K562 (cell line): ENCODE results near the gene ZSCAN12. TPM values are rescaled to one million over a fixed set of nuclear protein-coding genes. Genes with fewer than 3 reads are reported as not detected.
A peak's percentile ranks its signal among the peaks of the same experiment; 100 is the strongest.

Experiments
- ATAC-seq: fragments of 200-7000 bp; cut with Tn5 transposase; 3 replicates; pipeline ENCODE4 v1.9.1; 2020; ENCODE audit warnings: moderate library complexity
- Bru-seq: library from RNA; stranded (reverse); fragments of 400-500 nt; gene quantifications from one replicate; lab custom pipeline; 2021; lab: Mats Ljungman, UMichigan
- BruChase-seq, 2 experiments: library from RNA; stranded (reverse); fragments of 400-500 nt; gene quantifications; one replicate each; lab custom pipeline; 2021; lab: Mats Ljungman, UMichigan
- BruUV-seq: library from RNA; stranded (reverse); fragments of 400-500 nt; replicated peaks from 2 replicates; lab custom pipeline; 2021; lab: Mats Ljungman, UMichigan
- CTCF ChIA-PET: fragments of 300-600 bp; formaldehyde crosslinking; extraction: SDS; loops from one replicate; lab custom pipeline; 2021; ENCODE audit warnings: low intra/inter-chr PET ratio; lab: Yijun Ruan, JAX
- POLR2A ChIA-PET: fragments of 300-600, 350-650 bp; sonication (Branson Sonifier 250); formaldehyde crosslinking; extraction: SDS; loops from one replicate; lab custom pipeline; 2021; ENCODE audit warnings: antibody characterized with exemption, inconsistent platforms; lab: Yijun Ruan, JAX
- DNase-seq, 4 experiments: peaks; one replicate each; pipeline versions ENCODE4 v3.0.0 to v3.0.0-alpha.2; 2011 to 2018; ENCODE audit warnings: low spot score in 3 of 4, mixed read lengths in 3 of 4; ENCODE audit errors: extremely low read depth in 1 of 4
- FAIRE-seq: peaks from 2 replicates; lab custom pipeline; 2011; peaks lifted over from hg19 to GRCh38; lab: Jason Lieb, UNC
- H2AFZ ChIP-seq: 2 replicates; pipeline ENCODE4 v1.6.0; 2011; ENCODE audit warnings: low read depth, low read length, control low read depth, inconsistent platforms
- H3K27ac ChIP-seq: fragments of 200-600 bp; 3 replicates; pipeline ENCODE4 v1.8.0; 2011; ENCODE audit warnings: low read depth, mild to moderate bottlenecking, control low read depth, inconsistent platforms, low read length, moderate library complexity, mixed read lengths; ENCODE audit errors: extremely low read depth
- H3K27me3 ChIP-seq, 2 experiments: fragments of 300-600 bp in 1 of 2; 2 replicates in 1 of 2; 3 replicates in 1 of 2; pipeline versions ENCODE4 v1.6.0 to v1.8.0; 2011; ENCODE audit warnings: inconsistent platforms in 2 of 2, low read length in 2 of 2, mild to moderate bottlenecking in 1 of 2, mixed read lengths in 1 of 2, moderate library complexity in 1 of 2; ENCODE audit not compliant: control insufficient read depth in 2 of 2, insufficient read depth in 2 of 2
- H3K36me3 ChIP-seq: fragments of 300-600 bp; 3 replicates; pipeline ENCODE4 v1.8.0; 2011; ENCODE audit warnings: mild to moderate bottlenecking, low read length, inconsistent platforms; ENCODE audit not compliant: control insufficient read depth, insufficient read depth
- H3K4me1 ChIP-seq, 2 experiments: fragments of 200-600 bp in 1 of 2; replicated peaks in 1 of 2; 2 replicates in 1 of 2; 3 replicates in 1 of 2; pipeline versions ENCODE4 v1.5.1 to v1.8.0; 2011; ENCODE audit warnings: inconsistent platforms in 2 of 2, low read length in 2 of 2, mild to moderate bottlenecking in 1 of 2, mixed read lengths in 1 of 2, moderate library complexity in 1 of 2; ENCODE audit not compliant: control insufficient read depth in 2 of 2, insufficient read depth in 2 of 2
- H3K4me2 ChIP-seq: 2 replicates; pipeline ENCODE4 v1.6.1; 2011; ENCODE audit warnings: low read length, control low read depth, inconsistent platforms, mixed read lengths; ENCODE audit not compliant: insufficient read depth
- H3K4me3 ChIP-seq: fragments of 200-600 bp; sonication (generic), shearing (Covaris generic); 2 replicates; pipeline ENCODE4 v1.5.1; 2016; ENCODE audit warnings: control low read depth, inconsistent platforms
- H3K79me2 ChIP-seq: fragments of 200-600 bp; 3 replicates; pipeline ENCODE4 v1.8.0; 2011; ENCODE audit warnings: low read length, inconsistent platforms; ENCODE audit not compliant: control insufficient read depth, insufficient read depth
- H3K9ac ChIP-seq, 2 experiments: 2 replicates each; pipeline versions ENCODE4 v1.6.0 to v1.6.1; 2011; ENCODE audit warnings: low read depth in 2 of 2, low read length in 2 of 2, control low read depth in 1 of 2, inconsistent platforms in 1 of 2, mild to moderate bottlenecking in 1 of 2, mixed read lengths in 1 of 2; ENCODE audit not compliant: insufficient read depth in 1 of 2
- H3K9me1 ChIP-seq: one replicate; pipeline ENCODE4 v1.6.0; 2011; ENCODE audit warnings: inconsistent platforms, mild to moderate bottlenecking, low read length, moderate library complexity; ENCODE audit not compliant: control insufficient read depth, insufficient read depth
- H3K9me3 ChIP-seq: replicated peaks from 2 replicates; pipeline ENCODE4 v1.5.1; 2011; ENCODE audit warnings: low read depth, low read length, inconsistent platforms; ENCODE audit not compliant: control insufficient read depth, insufficient read depth
- H4K20me1 ChIP-seq: replicated peaks from 2 replicates; pipeline ENCODE4 v1.6.1; 2011; ENCODE audit warnings: low read length, inconsistent platforms, mixed read lengths; ENCODE audit not compliant: control insufficient read depth, insufficient read depth
- CEBPZ ChIP-seq: fragments of 150-350 bp; IDR thresholded peaks from 2 replicates; pipeline ENCODE4 v1.6.1; 2014; ENCODE audit warnings: low read depth, mild to moderate bottlenecking, low read length, borderline replicate concordance
- CLOCK ChIP-seq: fragments of 250-450 bp; sonication (Bioruptor Pico); IDR thresholded peaks from 2 replicates; pipeline ENCODE4 v1.4.0; 2020; ENCODE audit warnings: mild to moderate bottlenecking, moderate library complexity, borderline replicate concordance
- ELF1 ChIP-seq: fragments of 200-800 bp; sonication (Bioruptor generic); IDR thresholded peaks from 2 replicates; pipeline ENCODE4 v1.6.1; 2016; ENCODE audit warnings: missing genetic modification characterization, missing compliant biosample characterization
- GABPB2 ChIP-seq: fragments of 250-450 bp; sonication (Bioruptor Pico); conservative IDR thresholded peaks from 2 replicates; pipeline ENCODE4 v1.5.1; 2021; ENCODE audit warnings: mild to moderate bottlenecking
- NR2F6 ChIP-seq: fragments of 450-650 bp; formaldehyde crosslinking; IDR thresholded peaks from 2 replicates; pipeline ENCODE4 v1.4.0; 2020; ENCODE audit warnings: mild to moderate bottlenecking
- TFAM ChIP-seq: fragments of 250-450 bp; sonication (Bioruptor Pico); conservative IDR thresholded peaks from 2 replicates; pipeline ENCODE4 v1.5.0; 2021; ENCODE audit warnings: mild to moderate bottlenecking, moderate library complexity
- ZNF24 ChIP-seq: fragments of 450-650 bp; IDR thresholded peaks from 2 replicates; pipeline ENCODE4 v1.6.1; 2016
- ZNF561 ChIP-seq: fragments of 450-650 bp; formaldehyde crosslinking; conservative IDR thresholded peaks from 2 replicates; pipeline ENCODE4 v1.4.0; 2020; ENCODE audit warnings: mild to moderate bottlenecking, moderate library complexity
- ZNF76 ChIP-seq: fragments of 250-450 bp; sonication (Bioruptor Pico); IDR thresholded peaks from 2 replicates; pipeline ENCODE4 v1.4.0; 2020; ENCODE audit warnings: mild to moderate bottlenecking, moderate library complexity, borderline replicate concordance
- WGBS: fragments of 100-300 bp; shearing (Covaris generic); methylation state at CpG from one replicate; pipeline ENCODE4 v1.1.6; 2016; ENCODE audit warnings: low coverage, mixed read lengths; ENCODE audit not compliant: insufficient coverage; ENCODE audit errors: missing lambda C conversion rate; 5-methylcytosine and 5-hydroxymethylcytosine counted together
- in situ Hi-C: fragments of 300-500 bp; cut with MboI; formaldehyde crosslinking; loops from 4 replicates; pipeline ENCODE4 v1.15.0; 2018; ENCODE audit warnings: inconsistent platforms, mixed read lengths
- intact Hi-C: fragments of 100-400 bp; cut with micrococcal nuclease; formaldehyde crosslinking; loops from 2 replicates; pipeline ENCODE4 v1.14.2; 2022
- long read RNA-seq, 3 experiments: library from polyadenylated mRNA in 2 of 3; library from RNA in 1 of 3; unstranded in 2 of 3; stranded (forward) in 1 of 3; transcript quantifications; one replicate each; pipeline ENCODE4 v2.0.0, GENCODE V29; 2019 to 2022
- polyA minus RNA-seq, 3 experiments: library from RNA; depleted of rRNA, polyadenylated mRNA; stranded (reverse); fragments of >200 nt; gene quantifications; 2 replicates each; pipeline ENCODE4 v1.2.3, GENCODE V29; 2011
- polyA plus RNA-seq, 8 experiments: library from polyadenylated mRNA; depleted of rRNA in 4 of 8; stranded (reverse) in 5 of 8; unstranded in 3 of 8; fragments of >200 nt; fragmentation: Nextera tagmentation in 2 of 8; fragmentation: Illumina TruSeq in 1 of 8; extraction: Ambion mirVana in 2 of 8; extraction: Trizol in 1 of 8; gene quantifications; 2 replicates each; pipeline versions ENCODE4 v1.2.1 to v1.2.3, GENCODE V29; 2011 to 2014; ENCODE audit warnings: inconsistent platforms in 1 of 8, missing spikeins in 1 of 8
- total RNA-seq, 7 experiments: library from RNA; depleted of rRNA in 6 of 7; stranded (reverse); fragments of >200 nt in 6 of 7; fragmentation: Illumina TruSeq in 2 of 7; extraction: Trizol in 2 of 7; gene quantifications; 2 replicates each; pipeline versions ENCODE4 v1.2.1 to v1.2.3, GENCODE V29; 2011 to 2021; ENCODE audit warnings: low replicate concordance in 1 of 7

The ZSCAN12 gene
- 20.1 and 58.9 TPM in 2 replicates for total RNA-seq (2011; cell fraction: chromatin; rRNA removed; ENCODE audit: low replicate concordance)
- total RNA-seq (2011; cell fraction: nucleolus; rRNA removed), result 11.8 and 18.6 TPM in 2 replicates
- total RNA-seq (2011; cell fraction: nucleoplasm; rRNA removed), result 20.4 and 21.6 TPM in 2 replicates
- 12.3 and 12.5 TPM in 2 replicates for total RNA-seq (2014; rRNA removed)
- total RNA-seq (2014; rRNA removed; fragmentation: Illumina TruSeq; extraction: Trizol), result 19.4 and 22.6 TPM in 2 replicates
- 17.7 and 19.6 TPM in 2 replicates for total RNA-seq (2015; rRNA removed; fragmentation: Illumina TruSeq; extraction: Trizol)
- total RNA-seq (2021), result 12.1 and 12.5 TPM in 2 replicates
- polyA plus RNA-seq (2011; rRNA removed), result 14.5 and 18.5 TPM in 2 replicates
- polyA plus RNA-seq (2011; cell fraction: cytosol; rRNA removed), result 3.8 and 6.5 TPM in 2 replicates
- polyA plus RNA-seq (2011; cell fraction: nucleus; rRNA removed), result 12.0 and 13.1 TPM in 2 replicates
- polyA plus RNA-seq (2012), result 5.6 and 7.0 TPM in 2 replicates
- polyA plus RNA-seq (2014; fragmentation: Illumina TruSeq; extraction: Trizol), result 12.3 and 14.5 TPM in 2 replicates
- 1 to 10 TPM; 2.5 to 7.9 TPM for polyA plus RNA-seq (2014; fragmentation: Nextera tagmentation; extraction: Ambion mirVana)
- 10.4 and 11.4 TPM in 2 replicates for polyA plus RNA-seq (2014; rRNA removed)
- 35.5 and 45.0 TPM in 2 replicates for polyA minus RNA-seq (2011; rRNA and poly(A)+ RNA removed)
- 8.2 and 11.4 TPM in 2 replicates for polyA minus RNA-seq (2011; cell fraction: cytosol; rRNA and poly(A)+ RNA removed)
- 17.8 and 33.1 TPM in 2 replicates for polyA minus RNA-seq (2011; cell fraction: nucleus; rRNA and poly(A)+ RNA removed)
- percentile 95 among the genes with signal in this experiment for Bru-seq, nascent RNA
- percentile 94 among the genes with signal in this experiment for BruChase-seq, experiment 1, labeled RNA remaining after a 2-hour chase
- BruChase-seq, experiment 2, labeled RNA remaining after a 6-hour chase, result percentile 95 among the genes with signal in this experiment
- long read RNA-seq, experiment 1, partial matches to known transcripts, result 7 of 34 reads
- long read RNA-seq, experiment 1, other reads (novel, unspliced or antisense), result 27 of 34 reads
- long read RNA-seq, experiment 2, partial matches to known transcripts, result 2 of 9 reads
- long read RNA-seq, experiment 2, other reads (novel, unspliced or antisense), result 6 of 9 reads
- long read RNA-seq, experiment 3, partial matches to known transcripts, result 4 of 7 reads
- long read RNA-seq, experiment 3, other reads (novel, unspliced or antisense), result 3 of 7 reads

- intact Hi-C loops (loop anchor here (1.0 to 2.0 kb wide), 4 partner anchors 75 to 147 kb away; no protein-coding TSS in a partner anchor), in situ Hi-C loops (no loop called here)
- FAIRE-seq (peak; percentile 80), ATAC-seq (peak; percentile 88), DNase-seq (peak; percentile 90 to 99 (median 91))
- ChIA-PET CTCF (no interaction called here), POLR2A (interaction anchor here (0.6 to 2.2 kb wide), 7 partner anchors 29 to 258 kb away, joined by 3 to 8 read pairs (median 4); partner anchors contain the start of genes ZKSCAN8 and ZSCAN31)
- Histone ChIP-seq H3K79me2 (peaks cover 56% of the 10 kb centered on the region), H3K9me1 (no peaks in the 10 kb centered on the region), H4K20me1 (no peaks in the 10 kb centered on the region), H3K27ac (peak within 1 kb of the TSS; percentile 80), H3K4me3 (peak within 1 kb of the TSS; percentile 61), H3K9ac (peak within 1 kb of the TSS; percentile 84 to 97), H3K9me3 (no peaks in the 10 kb centered on the region), H3K27me3 (no peaks in the 10 kb centered on the region), H3K4me1 (peaks cover 21 to 36% of the 10 kb centered on the region in 2 experiments), H2AFZ (peak within 1 kb of the TSS; percentile 96), H3K4me2 (peak within 1 kb of the TSS; percentile 91), H3K36me3 (peaks cover 38% of the 10 kb centered on the region)
- WGBS, result under 1% methylated on average over 48 of the region's 49 CpGs
- TSS peak; percentile 68 for BruUV-seq
- TF ChIP-seq CEBPZ, result peak; percentile 45; the same call in 1 of the 2 replicates
- no peak for TF ChIP-seq TFAM (CRISPR knock-in tag)
- TF ChIP-seq ZNF24, result peak; percentile 83; the same call in 1 of the 2 replicates
- TF ChIP-seq NR2F6 (CRISPR knock-in tag), result 0 out of 2 replicates have a peak, but pooled peaks have one; percentile 11
- TF ChIP-seq GABPB2 (CRISPR knock-in tag), result no peak
- peak; percentile 70; the same call in 1 of the 2 replicates for TF ChIP-seq ZNF76
- TF ChIP-seq ZNF561 (CRISPR knock-in tag), result no peak
- TF ChIP-seq CLOCK, result no peak
- TF ChIP-seq ELF1, result peak; percentile 98
These were observed at the start of gene ZSCAN12 for GRCh38 chr6:28399350-28400121. TSS of gene ZSCAN12 (minus strand) at chr6:28399747. CDS start at chr6:28398405, 1,342 bp downstream.
